Measurements from ENCODE around the gene CFAP119. TPM values are rescaled to one million over a fixed set of nuclear protein-coding genes. Genes with fewer than 3 reads are reported as not detected.
"Not testable (repeated sequence)": the region's sequence is repeated elsewhere in the genome, so short reads cannot be mapped to it uniquely, and the experiment has no call there.

CFAP119 gene
- total and polyA plus RNA-seq, 9 of the 15 experiments (the other 6 are each of a cell fraction or from before 2014, with no cell fraction given) = 5.5 to 33.7 (median 9.6) TPM

GRCh38 chr16:30808890-30809426, 47.1 kb upstream of the CFAP119 start:
- H3K9me3 ChIP-seq (replicated peaks; ENCODE audit: control insufficient read depth, insufficient read depth, low read depth, low read length); H3K4me3 ChIP-seq; H3K9me1 ChIP-seq (ENCODE audit: control insufficient read depth, insufficient read depth, low read length); in situ Hi-C loops (cut with MboI); BruUV-seq (replicated peaks); H3K36me3 ChIP-seq (ENCODE audit: control insufficient read depth, insufficient read depth, low read length); H3K27me3 ChIP-seq (ENCODE audit: control insufficient read depth in 2 of 2, insufficient read depth in 2 of 2, low read length in 2 of 2); H4K20me1 ChIP-seq (replicated peaks; ENCODE audit: control insufficient read depth, insufficient read depth, low read length); H3K79me2 ChIP-seq (ENCODE audit: control insufficient read depth, insufficient read depth, low read length); CTCF ChIA-PET (ENCODE audit: low intra/inter-chr PET ratio); H3K9ac ChIP-seq (ENCODE audit: insufficient read depth in 1 of 2, low read depth in 2 of 2, low read length in 2 of 2): not testable (repeated sequence)
- Histone ChIP-seq H3K4me2 (ENCODE audit: insufficient read depth, low read length) (peak overlapping the region; percentile 5; the same call in 1 of the 2 replicates), H3K4me1 (replicated peaks in 1 of 2; ENCODE audit: control insufficient read depth in 2 of 2, insufficient read depth in 2 of 2, low read length in 2 of 2) (peaks cover 24 to 38% of the 10 kb centered on the region in 2 experiments), H2AFZ (ENCODE audit: low read depth, low read length) (peak overlapping the region; percentile 21; the same call in 1 of the 2 replicates), H3K27ac (ENCODE audit: extremely low read depth, low read depth, low read length) (peak overlapping the region; percentile 12; the same call in 2 of the 3 replicates)
- peak in 2 of 4 experiments; percentile 49 to 74 for DNase-seq (ENCODE audit: extremely low read depth in 1 of 4, low spot score in 3 of 4)
- 22% methylated on average over 5 of the region's 5 CpGs for WGBS (ENCODE audit: insufficient coverage, low coverage, missing lambda C conversion rate)
- POLR2A ChIA-PET = interaction anchor here (1.1 to 1.5 kb wide), 3 partner anchors 9 to 30 kb away, joined by 4 to 6 read pairs (median 4); no protein-coding TSS in a partner anchor
- FAIRE-seq = peak; percentile 75
- ATAC-seq = peak; percentile 36
- intact Hi-C loops (cut with micrococcal nuclease) = loop anchor here (5.0 kb wide), 1 partner anchor 68 kb away; no protein-coding TSS in a partner anchor
- TF ChIP-seq, protein P1, sequence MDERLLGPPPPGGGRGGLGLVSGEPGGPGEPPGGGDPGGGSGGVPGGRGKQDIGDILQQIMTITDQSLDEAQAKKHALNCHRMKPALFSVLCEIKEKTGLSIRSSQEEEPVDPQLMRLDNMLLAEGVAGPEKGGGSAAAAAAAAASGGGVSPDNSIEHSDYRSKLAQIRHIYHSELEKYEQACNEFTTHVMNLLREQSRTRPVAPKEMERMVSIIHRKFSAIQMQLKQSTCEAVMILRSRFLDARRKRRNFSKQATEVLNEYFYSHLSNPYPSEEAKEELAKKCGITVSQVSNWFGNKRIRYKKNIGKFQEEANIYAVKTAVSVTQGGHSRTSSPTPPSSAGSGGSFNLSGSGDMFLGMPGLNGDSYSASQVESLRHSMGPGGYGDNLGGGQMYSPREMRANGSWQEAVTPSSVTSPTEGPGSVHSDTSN (CRISPR knock-in tag; IDR thresholded peaks at IDR 0.05; ENCODE audit: low read depth) = peak; percentile 55; the same call in 1 of the 2 replicates
- TF ChIP-seq, protein P1 (tag; conservative IDR thresholded peaks at IDR 0.05; ENCODE audit: low read depth) = peak; percentile 99
- peak; percentile 76 for TF ChIP-seq LEF1 (IDR thresholded peaks at IDR 0.05)
- peak in 1 of 2 experiments; percentile 74; a peak in 3 of 4 replicates for TF ChIP-seq KDM1A (IDR thresholded peaks at IDR 0.05)
- TF ChIP-seq TBL1XR1 (IDR thresholded peaks at IDR 0.05; ENCODE audit: low read length in 2 of 2) = peak in 1 of 2 experiments; percentile 50; a peak in 1 of 4 replicates
- TF ChIP-seq ARID1B (IDR thresholded peaks at IDR 0.05) = peak; percentile 76
- TF ChIP-seq DPF2 (IDR thresholded peaks at IDR 0.05) = peak; percentile 78
- TF ChIP-seq SOX6 (IDR thresholded peaks at IDR 0.05) = peak; percentile 17; the same call in 1 of the 2 replicates
- TF ChIP-seq MEIS2 (IDR thresholded peaks at IDR 0.05; ENCODE audit: partially characterized antibody) = peak; percentile 100
- TF ChIP-seq ZNF24 (IDR thresholded peaks at IDR 0.05) = peak; percentile 38; the same call in 1 of the 2 replicates
- 0 out of 2 replicates have a peak, but pooled peaks have one; percentile 10 for TF ChIP-seq CREM (IDR thresholded peaks at IDR 0.05; ENCODE audit: low read depth)
- TF ChIP-seq RB1 (IDR thresholded peaks at IDR 0.05; ENCODE audit: low read depth) = peak; percentile 25; the same call in 1 of the 2 replicates
- peak; percentile 31; the same call in 1 of the 2 replicates for TF ChIP-seq ATF7 (IDR thresholded peaks at IDR 0.05)
- TF ChIP-seq LCOR (CRISPR knock-in tag; IDR thresholded peaks at IDR 0.05) = 0 out of 2 replicates have a peak, but pooled peaks have one; percentile 41
- TF ChIP-seq MEF2D (tag; conservative IDR thresholded peaks at IDR 0.05; ENCODE audit: low read depth) = peak; percentile 92
- TF ChIP-seq CTBP1 (IDR thresholded peaks at IDR 0.05; ENCODE audit: borderline replicate concordance) = peak; percentile 36; the same call in 1 of the 2 replicates
- 0 out of 4 replicates have a peak, but pooled peaks of 1 of the 2 experiments have one; percentile 21 for TF ChIP-seq HDAC1 (IDR thresholded peaks at IDR 0.05)
- TF ChIP-seq SMARCA4 (IDR thresholded peaks at IDR 0.05) = 0 out of 2 replicates have a peak, but pooled peaks have one; percentile 55
- TF ChIP-seq ADNP (tag; IDR thresholded peaks at IDR 0.05) = peak; percentile 97
- peak; percentile 50; the same call in 1 of the 2 replicates for TF ChIP-seq SMARCE1 (IDR thresholded peaks at IDR 0.05)
- 0 out of 2 replicates have a peak, but pooled peaks have one; percentile 28 for TF ChIP-seq ZNF384 (IDR thresholded peaks at IDR 0.05; ENCODE audit: low read depth, low read length)
- TF ChIP-seq CBFA2T3 (IDR thresholded peaks at IDR 0.05) = peak; percentile 33; the same call in 1 of the 2 replicates
- peak in 1 of 2 experiments; percentile 54; a peak in 1 of 4 replicates for TF ChIP-seq RCOR1 (IDR thresholded peaks at IDR 0.05; ENCODE audit: borderline replicate concordance in 1 of 2, low read depth in 2 of 2, low read length in 2 of 2)
- 0 out of 2 replicates have a peak, but pooled peaks have one; percentile 2 for TF ChIP-seq SMARCC2 (IDR thresholded peaks at IDR 0.05; ENCODE audit: low read depth)

Measured in K562 (cell line).